Epidermal melanocyte (primary cell): ENCODE results near the gene ACSL3.
"Not testable (repeated sequence)": the region's sequence is repeated elsewhere in the genome, so short reads cannot be mapped to it uniquely, and the experiment has no call there.

Experiments used
- DNase-seq: peaks from one replicate; pipeline ENCODE4 v3.0.0; 2011; ENCODE audit warnings: low spot score; ENCODE audit not compliant: insufficient read length

Gene ACSL3

DNA sequence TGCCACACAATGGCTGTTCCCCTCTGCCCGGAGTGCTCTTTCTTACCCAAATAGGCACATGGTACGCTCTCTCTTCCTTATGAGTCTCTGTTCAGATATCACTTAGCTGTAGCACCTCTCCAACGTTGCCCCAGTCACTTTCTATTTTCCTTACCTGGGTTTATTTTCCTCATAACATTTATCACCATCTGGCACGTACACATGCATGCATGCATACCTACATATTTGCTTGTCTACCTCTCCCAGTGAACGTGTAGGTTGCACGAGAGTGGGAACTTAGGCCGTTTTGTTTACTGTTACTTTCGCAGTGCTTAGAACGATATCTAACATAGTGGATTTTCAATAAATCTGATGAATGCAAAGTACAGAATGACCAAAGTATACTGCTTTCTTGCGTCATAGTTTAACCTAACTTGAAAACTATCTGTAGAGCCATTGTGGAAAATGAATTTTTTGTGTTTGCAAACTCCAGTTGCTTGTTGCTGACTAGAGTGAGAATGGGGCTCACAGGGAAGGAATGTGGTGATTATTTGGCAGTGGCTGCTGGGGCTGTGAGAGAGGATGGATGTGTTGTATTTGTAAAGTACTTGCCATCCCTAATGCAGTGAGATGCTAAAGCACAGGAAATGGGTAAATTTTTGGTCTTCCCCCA is 47.1 kb downstream of the ACSL3 start:
- DNase-seq: no peak

DNA sequence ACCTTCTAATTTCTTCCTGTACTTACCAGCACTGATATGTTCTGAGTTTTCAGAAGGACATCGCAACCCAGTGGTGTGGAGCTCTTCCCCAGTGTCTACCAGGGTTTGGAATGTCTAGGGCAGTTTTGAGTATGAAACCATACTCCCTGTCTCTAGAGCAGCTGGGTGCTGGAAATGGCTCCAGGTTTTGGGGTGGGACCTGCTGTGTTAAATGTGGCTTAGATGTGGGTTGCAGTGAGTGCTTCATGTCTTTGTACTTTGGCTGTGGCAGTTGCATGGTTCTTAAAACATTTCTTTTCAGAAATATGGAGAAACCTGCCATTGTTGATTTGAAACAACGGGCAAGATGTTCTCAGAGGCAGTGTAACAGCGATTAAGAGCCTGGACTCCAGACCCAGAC is 48.5 kb downstream of the ACSL3 start:
- DNase-seq: no peak

DNA sequence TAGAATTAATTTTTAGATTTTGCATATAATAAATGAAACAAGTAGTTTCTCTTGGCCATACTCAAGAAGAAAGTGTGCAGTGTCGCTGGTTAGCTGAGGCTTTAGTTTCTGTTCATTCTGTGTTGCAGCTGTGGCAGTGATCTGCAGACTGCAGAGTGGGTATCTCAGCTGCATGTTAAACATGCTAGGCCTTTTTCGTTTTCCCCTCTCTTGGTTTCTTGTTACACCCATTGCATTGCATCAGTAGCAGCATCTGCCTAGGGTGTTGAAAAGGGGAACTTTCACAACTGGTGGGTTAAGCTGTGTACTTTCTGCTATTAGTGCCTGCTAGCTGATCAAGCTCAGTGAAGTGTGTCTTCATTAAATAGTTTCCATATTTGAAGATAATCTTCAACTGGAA is 51.3 kb downstream of the ACSL3 start:
- no peak for DNase-seq

DNA sequence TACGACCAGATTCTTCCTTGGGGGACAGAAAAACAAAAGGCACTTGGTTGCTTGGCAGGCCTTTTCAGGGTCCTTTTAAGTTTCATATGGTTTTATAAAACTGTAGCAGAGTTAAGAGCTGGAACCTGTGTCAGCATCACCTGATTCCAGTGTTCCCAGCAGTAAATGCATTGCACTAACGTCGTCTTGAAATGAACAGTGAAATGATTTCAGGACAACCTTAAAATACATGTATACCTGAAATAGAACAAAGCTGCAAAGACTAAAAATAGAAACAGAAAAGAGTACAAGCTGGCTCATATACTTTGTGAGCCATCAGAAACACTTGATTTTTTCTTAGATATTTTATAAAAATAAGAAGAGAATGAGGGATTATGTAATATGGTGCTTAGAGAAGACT is 51.9 kb downstream of the ACSL3 start:
- no peak for DNase-seq

DNA sequence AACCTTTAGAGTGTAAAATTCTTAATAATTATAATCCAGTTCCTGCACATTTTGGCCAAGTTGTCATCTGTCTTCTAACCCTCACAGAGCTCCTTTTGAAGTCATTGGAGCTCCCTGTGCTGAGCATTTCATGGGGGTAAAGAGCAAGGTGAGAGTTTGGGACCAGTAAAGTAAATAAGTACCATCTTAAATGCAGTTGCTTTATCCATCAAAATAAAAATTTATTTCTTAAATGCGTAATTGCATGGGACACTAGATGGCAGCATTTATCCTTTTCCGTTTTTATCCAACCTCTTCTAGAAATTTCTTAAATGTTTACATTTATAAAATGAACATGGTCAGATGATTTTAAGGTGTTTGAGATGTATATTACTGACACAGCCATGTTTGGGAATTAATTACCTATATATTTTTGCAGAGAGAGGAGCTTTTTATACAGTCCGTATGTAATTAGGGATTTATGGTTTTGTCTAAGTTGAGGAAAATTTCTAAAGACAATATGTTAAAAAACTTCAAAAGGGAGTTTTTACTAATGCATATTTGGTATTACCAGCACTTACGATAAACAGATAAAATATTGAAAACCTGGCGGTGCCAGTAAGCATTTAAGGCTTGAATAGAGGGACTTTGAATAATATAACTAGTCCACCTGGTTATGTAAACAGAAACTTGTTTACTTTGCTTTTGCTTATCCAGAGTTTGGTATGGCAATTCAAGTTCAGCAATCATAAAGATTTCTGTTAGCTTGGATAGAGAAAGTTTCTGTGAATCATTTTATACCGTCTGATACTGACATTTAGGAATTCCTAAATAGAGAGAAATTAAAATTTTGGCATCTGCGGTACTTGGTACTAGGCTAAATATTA is 54.5 kb downstream of the ACSL3 start:
- no peak for DNase-seq

DNA sequence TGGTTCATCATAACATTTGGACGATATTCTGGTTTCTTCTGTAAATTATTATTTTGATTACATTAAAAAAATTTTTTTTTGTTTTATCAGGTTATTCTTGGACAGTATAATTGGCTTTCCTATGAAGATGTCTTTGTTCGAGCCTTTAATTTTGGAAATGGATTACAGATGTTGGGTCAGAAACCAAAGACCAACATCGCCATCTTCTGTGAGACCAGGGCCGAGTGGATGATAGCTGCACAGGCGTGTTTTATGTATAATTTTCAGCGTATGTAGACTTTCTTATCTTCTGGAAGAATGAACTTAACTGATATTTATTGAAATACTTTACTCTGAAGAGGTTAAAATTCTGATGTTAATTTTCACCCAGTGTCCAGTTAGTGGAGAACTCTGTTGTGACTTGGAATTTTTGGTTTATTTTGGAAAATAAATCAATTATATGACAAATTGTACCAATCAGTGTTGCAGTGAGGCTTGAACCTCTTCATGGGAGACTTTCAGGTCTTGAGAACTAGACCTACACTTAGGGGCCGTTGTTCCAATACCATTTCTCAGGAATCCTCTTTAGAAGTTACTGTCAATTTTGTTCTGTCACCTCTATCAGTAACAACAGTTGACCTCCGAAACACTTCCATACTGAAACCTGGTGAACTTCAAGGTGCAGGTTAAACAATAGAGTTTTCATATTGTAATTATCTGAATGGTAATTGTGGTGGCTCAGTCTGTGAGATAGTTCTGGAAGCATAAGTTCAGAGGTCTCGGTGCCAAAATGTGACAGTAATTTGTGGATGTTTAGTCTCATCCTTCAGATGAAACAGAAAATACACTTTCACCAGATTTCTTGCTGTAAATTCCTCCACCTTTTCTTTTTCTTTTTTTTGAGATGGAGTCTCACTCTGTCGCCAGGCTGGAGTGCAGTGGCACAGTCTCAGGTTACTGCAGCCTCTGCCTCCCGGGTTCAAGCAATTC is 55.7 kb downstream of the ACSL3 start:
- no peak for DNase-seq

DNA sequence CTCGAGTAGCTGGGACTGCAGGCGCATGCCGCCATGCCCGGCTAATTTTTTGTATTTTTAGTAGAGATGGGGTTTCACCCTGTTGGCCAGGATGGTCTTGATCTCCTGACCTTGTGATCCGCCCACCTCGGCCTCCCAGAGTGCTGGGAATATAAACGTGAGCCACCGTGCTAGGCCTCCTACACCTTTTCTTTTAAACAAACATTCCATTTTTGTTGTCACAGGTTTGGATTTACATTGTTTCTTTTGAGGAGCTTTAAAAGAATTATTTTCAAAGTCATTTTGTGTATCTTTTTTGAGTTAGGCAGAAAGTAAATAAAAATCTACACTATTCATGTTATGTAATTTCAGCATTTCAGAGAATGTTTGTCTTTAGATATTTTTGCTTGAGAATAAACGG is 56.4 kb downstream of the ACSL3 start:
- not testable (repeated sequence) for DNase-seq

DNA sequence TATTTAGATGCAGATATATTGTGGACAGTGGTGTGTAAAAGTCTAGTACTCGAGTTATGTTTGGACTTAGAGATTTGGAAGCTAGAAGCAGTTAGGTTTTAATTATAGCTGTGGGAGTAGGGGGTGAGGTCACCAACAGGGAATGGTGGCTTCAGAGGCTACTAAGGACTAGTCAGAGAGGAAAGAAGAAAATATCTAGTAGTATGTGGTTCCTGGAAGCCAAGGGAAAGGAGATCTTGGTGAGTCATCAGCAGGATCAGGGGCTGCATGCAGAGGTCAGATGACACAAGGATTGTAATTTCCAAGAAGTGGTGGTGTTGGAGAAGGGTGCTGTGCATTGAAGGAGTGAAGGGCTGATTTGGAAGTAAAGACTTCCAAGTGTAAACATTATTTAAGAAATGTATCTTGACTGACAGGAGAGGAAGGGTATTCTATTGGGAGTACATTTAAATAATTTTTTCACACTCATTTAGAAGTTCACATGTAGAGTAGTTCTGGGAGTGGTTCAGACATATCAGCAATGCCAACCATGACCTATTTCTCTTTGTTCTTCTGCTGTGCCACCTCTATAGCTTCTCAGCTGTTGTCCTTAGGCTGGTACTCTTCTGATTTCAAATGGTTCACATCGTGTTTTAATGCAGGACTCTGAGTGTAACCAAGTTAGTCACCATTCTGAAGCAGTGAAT is 59.1 kb downstream of the ACSL3 start:
- DNase-seq: no peak

DNA sequence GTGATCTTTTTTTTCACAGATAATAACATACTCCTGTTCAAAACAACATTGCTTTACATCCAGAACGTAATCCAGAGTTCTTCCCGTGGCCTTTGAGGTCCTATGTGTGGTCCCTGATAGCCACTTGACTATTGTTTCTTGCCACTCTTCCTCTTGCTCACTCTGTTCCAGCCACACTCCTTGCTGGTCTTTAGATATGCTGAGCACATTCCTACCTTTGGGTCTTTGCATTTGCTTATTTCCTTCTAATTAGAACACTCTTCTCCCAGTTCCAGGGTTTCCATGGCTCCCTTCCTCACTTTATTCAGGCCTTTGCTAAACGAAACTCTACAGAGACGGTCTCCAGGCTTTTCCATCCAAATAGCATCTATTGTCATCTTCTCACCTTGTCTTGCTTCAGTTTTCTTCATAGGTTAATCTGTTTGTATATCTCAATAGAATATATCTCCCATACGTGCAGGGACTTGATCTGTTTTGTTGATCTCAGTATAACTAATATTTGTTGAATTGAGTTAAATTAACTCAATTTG is 59.9 kb downstream of the ACSL3 start:
- DNase-seq: no peak

DNA sequence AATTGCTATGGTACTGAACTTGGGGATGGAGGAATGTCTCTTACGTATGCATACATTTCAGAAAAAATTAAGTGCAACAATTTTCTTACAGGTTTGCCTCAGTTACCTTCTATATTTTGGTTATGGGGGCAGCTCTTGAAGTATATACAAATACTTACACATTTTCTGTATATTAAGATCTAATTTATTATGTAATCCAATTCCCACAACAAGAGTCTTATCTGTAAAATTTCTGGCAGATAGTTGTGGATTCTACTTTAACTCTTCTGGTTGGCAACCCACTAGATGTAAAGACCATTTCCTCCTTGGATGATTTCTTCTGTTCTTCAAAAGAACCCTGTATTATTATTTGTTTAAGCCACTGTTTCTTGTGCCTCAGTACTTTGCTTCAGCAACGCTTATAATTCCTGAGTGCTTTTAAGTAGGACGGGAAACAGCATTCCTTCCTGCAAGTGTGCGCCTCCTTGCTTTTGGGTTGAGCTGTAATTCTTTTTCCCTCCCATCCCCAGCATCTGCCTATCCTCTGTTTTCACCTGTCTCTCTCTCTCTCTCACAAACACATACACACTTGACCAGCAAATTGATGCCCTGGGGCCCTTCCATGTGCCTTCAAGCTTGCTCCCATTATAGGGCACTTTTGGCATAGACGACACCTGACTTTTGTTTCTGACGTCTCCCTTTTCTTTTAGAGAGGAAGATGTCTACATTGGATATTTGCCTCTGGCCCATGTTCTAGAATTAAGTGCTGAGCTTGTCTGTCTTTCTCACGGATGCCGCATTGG is 61.4 kb downstream of the ACSL3 start:
- no peak for DNase-seq

DNA sequence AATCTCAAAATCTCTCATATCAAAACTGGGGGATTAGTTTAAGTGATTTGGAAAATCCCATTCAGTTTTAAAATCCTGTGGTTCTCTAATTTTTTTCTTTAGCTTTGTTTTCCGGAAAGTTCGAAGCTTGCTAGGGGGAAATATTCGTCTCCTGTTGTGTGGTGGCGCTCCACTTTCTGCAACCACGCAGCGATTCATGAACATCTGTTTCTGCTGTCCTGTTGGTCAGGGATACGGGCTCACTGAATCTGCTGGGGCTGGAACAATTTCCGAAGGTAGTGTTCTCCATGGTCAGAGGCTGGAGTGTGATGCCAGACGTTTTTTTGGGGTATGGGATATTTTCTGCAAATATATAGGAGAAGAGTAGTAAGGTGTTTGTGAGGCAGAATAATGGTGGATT is 66.1 kb downstream of the ACSL3 start:
- DNase-seq: no peak

DNA sequence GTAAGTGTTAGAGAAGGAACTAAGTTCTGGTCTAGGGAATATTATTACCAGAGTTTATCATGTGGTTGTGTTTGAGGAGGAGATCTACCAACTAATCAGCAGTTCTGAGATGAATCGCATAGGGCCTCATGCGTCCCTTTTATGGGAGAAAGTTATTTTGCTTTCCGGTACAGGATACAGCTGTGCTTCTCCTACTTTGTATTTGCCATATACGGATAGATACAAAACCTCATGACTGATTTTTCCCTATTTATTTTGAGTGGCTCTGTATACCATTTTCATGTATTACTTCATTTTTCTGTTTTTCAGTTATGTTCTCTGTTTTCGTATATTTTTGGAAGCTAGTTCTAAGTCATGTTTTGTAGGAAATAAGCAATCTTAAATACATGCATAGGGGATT is 66.8 kb downstream of the ACSL3 start:
- no peak for DNase-seq

DNA sequence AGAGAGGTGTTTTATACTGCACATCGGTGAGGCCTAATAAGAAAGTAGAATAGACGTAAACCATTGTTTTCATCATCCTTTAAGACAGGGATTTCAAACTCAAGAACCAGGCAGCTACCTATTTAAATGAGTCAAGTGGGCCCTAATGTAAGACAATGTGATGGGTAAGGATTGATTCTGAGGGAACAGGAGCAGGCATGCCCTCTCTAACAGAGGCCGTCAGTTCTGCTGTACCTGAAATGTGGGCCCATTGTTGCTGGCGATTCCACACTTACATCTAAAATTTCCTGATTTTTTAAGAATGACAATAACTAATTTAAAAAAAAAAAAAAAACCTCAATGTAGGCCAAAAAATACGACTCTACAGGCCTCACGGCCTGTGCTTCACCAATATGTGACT is 67.5 kb downstream of the ACSL3 start:
- DNase-seq: no peak

DNA sequence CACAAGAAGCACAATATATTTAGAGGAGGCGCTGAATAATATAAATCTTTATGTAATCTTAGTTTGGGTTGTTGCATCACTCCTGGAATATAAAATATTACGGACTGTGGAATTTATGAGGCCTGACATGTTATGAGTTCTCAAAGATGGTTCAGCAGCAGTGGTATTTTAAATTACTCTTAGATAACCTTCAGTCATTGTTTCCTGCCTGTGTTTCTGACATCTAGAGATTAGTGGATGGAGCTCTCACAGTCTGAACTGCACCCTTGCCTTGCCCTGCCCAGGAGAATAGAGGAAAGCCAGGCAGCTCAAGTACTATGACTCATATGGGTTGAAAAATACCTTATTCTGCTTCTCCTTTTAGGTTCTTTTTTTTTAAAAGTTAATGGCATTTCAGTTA is 70.0 kb downstream of the ACSL3 start:
- no peak for DNase-seq

DNA sequence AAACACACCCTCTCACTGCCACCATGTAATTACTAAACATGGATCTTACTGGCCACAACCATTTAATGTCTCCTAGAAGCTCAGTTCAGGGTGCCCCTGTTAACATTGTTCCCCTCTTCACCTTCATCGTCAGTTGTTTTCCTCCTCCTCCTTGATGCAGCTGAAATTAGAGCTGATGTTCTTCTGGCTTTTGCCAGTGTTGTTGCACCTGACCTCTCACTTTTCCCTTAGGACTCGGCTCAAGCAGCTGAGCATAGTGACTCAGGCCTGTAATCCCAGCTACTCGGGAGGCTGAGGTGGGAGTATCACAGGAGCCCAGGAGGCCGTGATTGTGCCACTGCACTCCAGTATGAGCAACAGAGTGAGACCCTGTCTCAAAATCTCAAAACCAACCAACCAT is 70.8 kb downstream of the ACSL3 start:
- no peak for DNase-seq

DNA sequence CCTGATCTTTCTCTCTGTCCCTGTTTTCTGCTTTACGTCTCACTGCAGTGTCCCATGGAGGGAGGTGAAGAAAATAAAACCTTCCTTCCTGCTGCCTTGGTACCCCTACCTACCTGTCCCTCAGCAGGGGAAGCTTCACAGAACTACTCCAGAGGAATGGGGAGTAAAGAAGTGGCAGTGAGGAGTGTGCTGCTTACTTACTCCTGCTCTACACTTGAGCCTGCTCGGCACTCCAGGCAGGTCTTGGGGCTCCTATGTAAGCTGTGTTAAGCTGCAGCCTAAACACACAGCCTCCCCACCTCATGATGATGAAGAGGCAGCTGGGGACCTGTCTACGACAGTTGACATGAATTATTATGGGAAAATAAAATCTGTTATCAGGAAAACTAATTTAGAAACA is 72.6 kb downstream of the ACSL3 start:
- DNase-seq: no peak

DNA sequence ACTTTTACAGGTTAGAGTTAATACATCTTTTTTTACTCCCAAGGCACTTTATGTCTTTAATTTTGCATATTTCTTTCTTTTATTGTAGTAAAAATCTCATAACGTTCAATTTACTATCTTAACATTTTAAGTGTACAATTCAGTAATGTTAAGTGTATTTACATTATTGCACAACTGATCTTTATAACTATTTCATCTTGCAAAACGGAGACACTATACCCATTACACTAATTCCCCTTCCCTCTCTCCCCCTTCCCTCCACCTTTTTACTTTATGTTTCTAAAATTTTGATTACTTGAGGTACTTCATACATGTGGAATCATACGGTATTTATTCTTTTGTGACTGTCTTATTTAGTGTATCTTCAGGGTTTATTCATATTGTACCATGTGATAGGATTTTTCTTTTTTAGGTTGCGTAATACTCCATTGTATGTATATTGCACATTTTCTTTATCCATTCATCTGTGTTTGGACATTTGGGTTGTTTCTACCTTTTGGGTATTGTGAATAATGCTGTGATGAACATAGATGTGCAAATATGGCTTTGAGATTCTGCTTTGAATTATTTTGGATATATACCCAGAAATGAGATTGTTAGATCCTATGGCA is 75.0 kb downstream of the ACSL3 start:
- no peak for DNase-seq

DNA sequence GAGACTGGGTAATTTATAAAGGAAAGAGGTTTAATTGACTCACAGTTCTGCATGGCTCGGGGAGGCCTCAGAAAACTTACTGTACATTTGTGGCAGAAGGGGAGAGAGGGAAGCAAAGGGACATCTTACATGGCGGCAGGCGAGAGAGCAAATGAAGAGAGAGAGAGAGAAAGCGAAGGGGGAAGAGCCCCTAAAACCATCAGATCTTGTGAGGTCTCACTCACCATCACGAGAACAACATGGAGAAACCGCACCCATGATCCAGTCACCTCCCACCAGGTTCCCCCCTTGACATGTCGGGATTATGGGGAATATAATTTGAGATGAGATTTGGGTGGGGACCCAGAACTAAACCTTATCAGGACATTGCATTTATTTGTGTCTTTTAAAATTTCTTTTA is 75.9 kb downstream of the ACSL3 start:
- no peak for DNase-seq

DNA sequence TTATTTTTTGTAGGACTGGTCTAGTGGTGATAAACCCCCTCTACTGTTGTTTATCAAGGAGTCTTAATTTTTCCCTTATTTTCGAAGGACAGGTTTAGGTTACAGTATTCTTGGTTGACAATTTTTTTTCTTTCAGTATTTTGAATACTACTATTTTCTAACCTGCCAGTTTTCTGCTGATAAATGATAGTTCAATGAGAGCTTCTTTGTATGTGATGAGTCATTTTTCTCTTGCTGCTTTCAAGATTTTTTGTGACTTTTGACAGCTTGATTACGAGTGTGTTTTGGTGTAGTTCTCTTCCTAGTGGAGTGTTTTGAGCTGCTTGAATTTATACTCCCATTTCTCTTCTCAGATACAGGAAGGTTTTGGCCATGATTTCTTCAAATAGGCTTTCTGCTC is 77.5 kb downstream of the ACSL3 start:
- no peak for DNase-seq
